HepG2 (cell line): ENCODE measurements around the gene GRIA3.

ENCODE experiments used
- ATAD3A ChIP-seq: sonication (generic); formaldehyde crosslinking; IDR thresholded peaks from 2 replicates; pipeline ENCODE4 v1.4.0; 2020; ENCODE audit warnings: missing genetic modification reagents
- BCL6 ChIP-seq: IDR thresholded peaks from 2 replicates; pipeline ENCODE4 v1.6.1; 2016; ENCODE audit warnings: missing genetic modification reagents, missing compliant biosample characterization
- CEBPZ ChIP-seq: IDR thresholded peaks from 2 replicates; pipeline ENCODE4 v1.6.1; 2012; ENCODE audit warnings: low read length, improper control_type of control experiment
- CREB1 ChIP-seq, 2 experiments: fragments of 450-650 bp in 1 of 2; IDR thresholded peaks; 2 replicates each; pipeline ENCODE4 v1.6.1; 2016 to 2017; ENCODE audit warnings: control low read depth in 1 of 2, mild to moderate bottlenecking in 1 of 2, missing compliant biosample characterization in 1 of 2, missing genetic modification characterization in 1 of 2
- CTCF ChIP-seq: sonication (generic); formaldehyde crosslinking; IDR thresholded peaks from 2 replicates; pipeline ENCODE4 v1.5.0; 2020; ENCODE audit warnings: mild to moderate bottlenecking, missing genetic modification reagents, moderate library complexity
- LBX2 ChIP-seq: sonication (generic); formaldehyde crosslinking; IDR thresholded peaks from 2 replicates; pipeline ENCODE4 v1.5.0; 2020; ENCODE audit warnings: missing genetic modification reagents, mild to moderate bottlenecking, borderline replicate concordance
- MLX ChIP-seq: IDR thresholded peaks from 2 replicates; pipeline ENCODE4 v1.6.1; 2016
- NCOA2 ChIP-seq: sonication (generic); formaldehyde crosslinking; IDR thresholded peaks from 2 replicates; pipeline ENCODE4 v1.8.0; 2022; ENCODE audit warnings: inconsistent platforms
- RAD21 ChIP-seq: fragments of 450-650 bp; formaldehyde crosslinking; IDR thresholded peaks from 2 replicates; pipeline ENCODE4 v1.5.0; 2020; ENCODE audit warnings: mild to moderate bottlenecking
- SMC3 ChIP-seq: IDR thresholded peaks from 2 replicates; pipeline ENCODE4 v1.6.1; 2011; ENCODE audit warnings: low read length, improper control_type of control experiment
- TBL1XR1 ChIP-seq: fragments of 150-350 bp; IDR thresholded peaks from 2 replicates; pipeline ENCODE4 v1.6.1; 2014; ENCODE audit warnings: borderline replicate concordance, low read length; ENCODE audit not compliant: partially characterized antibody
- ZNF431 ChIP-seq: sonication (generic); formaldehyde crosslinking; IDR thresholded peaks from 2 replicates; pipeline ENCODE4 v1.9.0; 2022; ENCODE audit warnings: missing genetic modification reagents, low read depth, mild to moderate bottlenecking, borderline replicate concordance

GRCh38 chrX:123217728-123218127, 33.6 kb downstream of the GRIA3 start:
- TF ChIP-seq MLX (no peak), ZNF431 (no peak), ATAD3A (CRISPR knock-in tag) (no peak), CREB1 (IDR thresholded peaks at IDR 0.05) (no peak), CREB1 (CRISPR knock-in tag; IDR thresholded peaks at IDR 0.05) (no peak), CEBPZ (no peak), NCOA2 (CRISPR knock-in tag) (no peak), LBX2 (CRISPR knock-in tag) (no peak), BCL6 (no peak), RAD21 (CRISPR knock-in tag) (no peak), CTCF (CRISPR knock-in tag) (no peak), TBL1XR1 (no peak), SMC3 (no peak)
